IMR-90 (cell line): ENCODE data around the gene RASSF8. TPM values are rescaled to one million over a fixed set of nuclear protein-coding genes. Genes with fewer than 3 reads are reported as not detected.

ENCODE experiments used
- ATAC-seq: fragments of 200-7000 bp; cut with Tn5 transposase; 2 replicates; pipeline ENCODE4 v1.9.1; 2020; ENCODE audit warnings: low read depth, mild to moderate bottlenecking, moderate library complexity
- BruUV-seq: library from RNA; stranded (reverse); fragments of 400-500 nt; replicated peaks from 2 replicates; lab custom pipeline; 2021; lab: Mats Ljungman, UMichigan
- CTCF ChIA-PET: fragments of 300-600 bp; formaldehyde crosslinking; extraction: SDS; loops from one replicate; lab custom pipeline; 2021; ENCODE audit warnings: antibody characterized with exemption; lab: Yijun Ruan, JAX
- POLR2A ChIA-PET: fragments of 300-600 bp; sonication (Branson Sonifier 250); formaldehyde crosslinking; loops from one replicate; lab custom pipeline; 2022; ENCODE audit warnings: antibody characterized with exemption; ENCODE audit not compliant: unreplicated experiment; lab: Charles Lee
- DNase-seq: peaks from one replicate; pipeline ENCODE4 v3.0.0; 2013
- H2AFZ ChIP-seq: replicated peaks from 2 replicates; pipeline ENCODE3; 2013; ENCODE audit warnings: low read length, mild to moderate bottlenecking; ENCODE audit not compliant: poor library complexity
- H2AK5ac ChIP-seq: 2 replicates; pipeline ENCODE4 v1.6.1; 2013; ENCODE audit warnings: low read depth, low read length, inconsistent platforms
- H2AK9ac ChIP-seq: replicated peaks from 2 replicates; pipeline ENCODE3; 2013; ENCODE audit warnings: mild to moderate bottlenecking, low read depth, low read length, moderate library complexity; ENCODE audit not compliant: poor library complexity
- H2BK120ac ChIP-seq: 2 replicates; pipeline ENCODE4 v1.6.1; 2013; ENCODE audit warnings: low read depth, low read length, inconsistent platforms
- H2BK15ac ChIP-seq: 3 replicates; pipeline ENCODE4 v1.6.1; 2013; ENCODE audit warnings: low read depth, low read length, inconsistent platforms
- H2BK20ac ChIP-seq: 2 replicates; pipeline ENCODE4 v1.6.1; 2013; ENCODE audit warnings: low read depth, mild to moderate bottlenecking, inconsistent platforms, low read length, moderate library complexity
- H2BK5ac ChIP-seq: 2 replicates; pipeline ENCODE4 v1.6.1; 2013; ENCODE audit warnings: mild to moderate bottlenecking, low read depth, low read length, inconsistent platforms; ENCODE audit not compliant: poor library complexity, severe bottlenecking
- H3K14ac ChIP-seq: replicated peaks from 2 replicates; pipeline ENCODE4 v1.6.1; 2013; ENCODE audit warnings: low read depth, low read length, inconsistent platforms
- H3K18ac ChIP-seq: 2 replicates; pipeline ENCODE4 v1.6.1; 2013; ENCODE audit warnings: low read depth, low read length, control low read depth
- H3K23ac ChIP-seq: 2 replicates; pipeline ENCODE4 v1.6.1; 2013; ENCODE audit warnings: low read depth, low read length, inconsistent platforms
- H3K27ac ChIP-seq: 2 replicates; pipeline ENCODE4 v1.5.1; 2013; ENCODE audit warnings: mild to moderate bottlenecking, control low read depth, low read length; ENCODE audit not compliant: insufficient read depth
- H3K27me3 ChIP-seq: 2 replicates; pipeline ENCODE4 v1.6.1; 2013; ENCODE audit warnings: low read length; ENCODE audit not compliant: control insufficient read depth, insufficient read depth
- H3K36me3 ChIP-seq: 2 replicates; pipeline ENCODE4 v1.6.1; 2013; ENCODE audit warnings: low read length, mixed read lengths; ENCODE audit not compliant: control insufficient read depth, insufficient read depth
- H3K4ac ChIP-seq: 2 replicates; pipeline ENCODE4 v1.6.1; 2013; ENCODE audit warnings: low read depth, low read length, inconsistent platforms
- H3K4me1 ChIP-seq: 2 replicates; pipeline ENCODE4 v1.6.1; 2013; ENCODE audit warnings: low read length, mixed read lengths; ENCODE audit not compliant: control insufficient read depth, insufficient read depth
- H3K4me2 ChIP-seq: 2 replicates; pipeline ENCODE4 v1.6.1; 2013; ENCODE audit warnings: low read depth, mild to moderate bottlenecking, control low read depth, low read length, moderate library complexity
- H3K4me3 ChIP-seq: 2 replicates; pipeline ENCODE4 v1.5.1; 2013; ENCODE audit warnings: low read depth, mild to moderate bottlenecking, control low read depth, low read length, moderate library complexity; ENCODE audit not compliant: insufficient read depth
- H3K56ac ChIP-seq: 2 replicates; pipeline ENCODE4 v1.6.1; 2013; ENCODE audit warnings: low read length, inconsistent platforms; ENCODE audit not compliant: insufficient read depth; ENCODE audit errors: extremely low read depth
- H3K79me1 ChIP-seq, 2 experiments: 2 replicates each; pipeline ENCODE4 v1.6.1; 2013; ENCODE audit warnings: low read length in 2 of 2, inconsistent platforms in 1 of 2, low read depth in 1 of 2
- H3K9ac ChIP-seq: 2 replicates; pipeline ENCODE4 v1.6.1; 2013; ENCODE audit warnings: low read depth, low read length, control low read depth
- H3K9me1 ChIP-seq: 2 replicates; pipeline ENCODE4 v1.6.1; 2013; ENCODE audit warnings: low read length, inconsistent platforms; ENCODE audit not compliant: insufficient read depth
- H3K9me3 ChIP-seq: 2 replicates; pipeline ENCODE4 v1.6.1; 2013; ENCODE audit warnings: low read length; ENCODE audit not compliant: control insufficient read depth, insufficient read depth
- H4K20me1 ChIP-seq: 2 replicates; pipeline ENCODE4 v1.6.1; 2013; ENCODE audit warnings: low read length, inconsistent platforms; ENCODE audit not compliant: insufficient read depth
- H4K5ac ChIP-seq: 2 replicates; pipeline ENCODE4 v1.6.1; 2013; ENCODE audit warnings: mild to moderate bottlenecking, low read depth, low read length, control low read depth
- H4K8ac ChIP-seq, 2 experiments: 2 replicates each; pipeline ENCODE4 v1.6.1; 2013; ENCODE audit warnings: low read depth in 2 of 2, low read length in 2 of 2, control low read depth in 1 of 2, inconsistent platforms in 1 of 2
- H4K91ac ChIP-seq: 2 replicates; pipeline ENCODE4 v1.6.1; 2013; ENCODE audit warnings: low read depth, low read length, inconsistent platforms; ENCODE audit not compliant: insufficient read depth
- BHLHE40 ChIP-seq: fragments of 150-350 bp; IDR thresholded peaks from 2 replicates; pipeline ENCODE4 v1.6.1; 2016; ENCODE audit warnings: mild to moderate bottlenecking, low read depth, low read length
- CEBPB ChIP-seq: IDR thresholded peaks from 2 replicates; pipeline ENCODE4 v1.6.1; 2012; ENCODE audit warnings: low read depth, low read length, improper control_type of control experiment
- CHD1 ChIP-seq: IDR thresholded peaks from 2 replicates; pipeline ENCODE4 v1.6.1; 2012; ENCODE audit warnings: low read depth, low read length, improper control_type of control experiment
- FOS ChIP-seq: fragments of 150-350 bp; IDR thresholded peaks from 2 replicates; pipeline ENCODE4 v1.6.1; 2016; ENCODE audit warnings: low read depth, low read length
- MAFK ChIP-seq: IDR thresholded peaks from 2 replicates; pipeline ENCODE4 v1.6.1; 2012; ENCODE audit warnings: low read depth, low read length, improper control_type of control experiment
- MAZ ChIP-seq: IDR thresholded peaks from 2 replicates; pipeline ENCODE4 v1.6.1; 2012; ENCODE audit warnings: low read depth, mild to moderate bottlenecking, low read length, improper control_type of control experiment, moderate library complexity, borderline replicate concordance
- MXI1 ChIP-seq: IDR thresholded peaks from 2 replicates; pipeline ENCODE4 v1.6.1; 2012; ENCODE audit warnings: low read depth, mild to moderate bottlenecking, low read length, moderate library complexity, borderline replicate concordance
- NFE2L2 ChIP-seq: fragments of 150-350 bp; IDR thresholded peaks from 2 replicates; pipeline ENCODE4 v1.6.1; 2016; ENCODE audit warnings: low read depth, mild to moderate bottlenecking, low read length
- POLR2A ChIP-seq: IDR thresholded peaks from 2 replicates; pipeline ENCODE4 v1.6.1; 2012; ENCODE audit warnings: mild to moderate bottlenecking, low read depth, low read length
- RAD21 ChIP-seq: IDR thresholded peaks from 2 replicates; pipeline ENCODE4 v1.6.1; 2012; ENCODE audit warnings: low read length, improper control_type of control experiment
- RCOR1 ChIP-seq: IDR thresholded peaks from 2 replicates; pipeline ENCODE4 v1.6.1; 2012; ENCODE audit warnings: mild to moderate bottlenecking, low read length, improper control_type of control experiment; ENCODE audit not compliant: insufficient replicate concordance
- RFX5 ChIP-seq: IDR thresholded peaks from 2 replicates; pipeline ENCODE4 v1.8.0; 2012; ENCODE audit warnings: low read depth, mild to moderate bottlenecking, low read length, moderate library complexity
- SMC3 ChIP-seq: fragments of 150-350 bp; IDR thresholded peaks from 2 replicates; pipeline ENCODE4 v1.6.1; 2016; ENCODE audit warnings: low read depth, mild to moderate bottlenecking, antibody characterized with exemption, low read length, moderate library complexity
- WGBS, 2 experiments: methylation state at CpG; one replicate each; pipeline versions ENCODE4 v1.1.5 to v1.1.7; 2013; ENCODE audit warnings: missing lambda C conversion rate in 2 of 2; ENCODE audit not compliant: insufficient read length in 1 of 2; ENCODE audit errors: extremely low coverage in 2 of 2; 5-methylcytosine and 5-hydroxymethylcytosine counted together
- dilution Hi-C: fragments of 300-500 bp; cut with HindIII; formaldehyde crosslinking; loops from one replicate; pipeline ENCODE4 v1.14.3; 2018; ENCODE audit warnings: low sequenced_read_pairs; ENCODE audit not compliant: unreplicated experiment
- in situ Hi-C: fragments of 300-500 bp; cut with MboI; formaldehyde crosslinking; loops from 3 replicates; pipeline ENCODE4 v1.14.3; 2019; ENCODE audit warnings: low sequenced_read_pairs, inconsistent platforms, mixed read lengths
- intact Hi-C: fragments of 100-400 bp; cut with micrococcal nuclease; formaldehyde crosslinking; loops from 2 replicates; pipeline ENCODE4 v1.10.0; 2022
- polyA plus RNA-seq, 3 experiments: library from polyadenylated mRNA; depleted of rRNA; stranded (reverse); fragments of >200 nt; gene quantifications; 2 replicates each; pipeline ENCODE4 v1.2.3, GENCODE V29; 2012; ENCODE audit warnings: low replicate concordance in 1 of 3
- total RNA-seq: library from RNA; depleted of rRNA; stranded (reverse); fragments of >200 nt; gene quantifications from 2 replicates; pipeline ENCODE4 v1.2.3, GENCODE V29; 2012
- TF ChIP-seq, protein P1 (sequence below): fragments of 150-350 bp; IDR thresholded peaks from 2 replicates; pipeline ENCODE4 v1.6.1; 2017; ENCODE audit warnings: mild to moderate bottlenecking, antibody characterized with exemption, low read length, low read depth

RASSF8 gene
- total and polyA plus RNA-seq, 2 of the 4 experiments (the other 2 are of a cell fraction), result 10.8 to 50.5 TPM

DNA sequence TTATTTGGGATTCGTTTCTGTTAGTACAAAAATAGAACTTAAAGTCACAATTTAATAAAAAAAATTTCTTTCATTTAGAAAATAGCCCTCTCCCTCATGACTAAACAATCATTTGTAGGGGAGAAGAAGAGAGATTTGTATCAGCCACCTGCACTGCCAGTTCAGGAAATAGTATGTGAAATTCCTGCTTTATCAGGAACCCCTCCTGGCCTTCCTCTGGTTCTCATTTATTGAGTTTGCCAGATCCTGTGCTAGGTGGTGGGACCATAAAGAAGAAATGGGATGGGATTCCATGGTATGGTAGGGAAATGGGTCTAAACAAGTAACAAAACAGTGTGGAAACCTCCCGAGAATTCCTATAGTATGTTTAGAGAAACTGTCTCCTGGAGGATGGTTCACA, 30.0 kb downstream of the RASSF8 start:
- no peak overlapping the region for H2BK15ac ChIP-seq
- H4K5ac ChIP-seq, result no peak overlapping the region
- H3K9ac ChIP-seq, result no peak overlapping the region
- TF ChIP-seq FOS (no peak), BHLHE40 (no peak), RAD21 (no peak), CHD1 (no peak), SMC3 (no peak), POLR2A (no peak), NFE2L2 (no peak), RCOR1 (no peak), CEBPB (no peak), RFX5 (no peak), MXI1 (no peak), MAFK (no peak), MAZ (no peak)
- TF ChIP-seq, protein P1, sequence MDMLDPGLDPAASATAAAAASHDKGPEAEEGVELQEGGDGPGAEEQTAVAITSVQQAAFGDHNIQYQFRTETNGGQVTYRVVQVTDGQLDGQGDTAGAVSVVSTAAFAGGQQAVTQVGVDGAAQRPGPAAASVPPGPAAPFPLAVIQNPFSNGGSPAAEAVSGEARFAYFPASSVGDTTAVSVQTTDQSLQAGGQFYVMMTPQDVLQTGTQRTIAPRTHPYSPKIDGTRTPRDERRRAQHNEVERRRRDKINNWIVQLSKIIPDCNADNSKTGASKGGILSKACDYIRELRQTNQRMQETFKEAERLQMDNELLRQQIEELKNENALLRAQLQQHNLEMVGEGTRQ, result no peak
- H3K4me1 ChIP-seq, result peaks cover 9% of the 10 kb centered on the region
- no peak overlapping the region for H2BK20ac ChIP-seq
- peaks cover 54% of the 10 kb centered on the region for H4K20me1 ChIP-seq
- no peak overlapping the region for H3K27ac ChIP-seq
- intact Hi-C loops, result no loop called here
- H3K36me3 ChIP-seq, result no peaks in the 10 kb centered on the region; the same call in 1 of the 2 replicates
- ATAC-seq, result no peak
- H3K9me3 ChIP-seq, result no peaks in the 10 kb centered on the region
- no peak overlapping the region for H3K18ac ChIP-seq
- CTCF ChIA-PET, result no interaction called here
- no peak overlapping the region for H2AFZ ChIP-seq
- BruUV-seq, result no TSS peak
- no peak overlapping the region for H2AK9ac ChIP-seq
- POLR2A ChIA-PET, result no interaction called here
- no peak overlapping the region for H3K56ac ChIP-seq
- WGBS, 2 experiments, result no CpG with 5 or more reads among the region's 2 CpGs
- peaks cover 24 to 73% of the 10 kb centered on the region in 2 experiments for H3K79me1 ChIP-seq
- H3K27me3 ChIP-seq, result no peaks in the 10 kb centered on the region
- DNase-seq, result no peak
- no peak overlapping the region for H3K4me3 ChIP-seq
- dilution Hi-C loops, result no loop called here
- H3K23ac ChIP-seq, result no peak overlapping the region
- H2BK120ac ChIP-seq, result no peak overlapping the region
- no peak overlapping the region for H4K91ac ChIP-seq
- no peak overlapping the region for H3K4ac ChIP-seq
- H2AK5ac ChIP-seq, result no peak overlapping the region
- no peak overlapping the region for H4K8ac ChIP-seq
- no peak overlapping the region for H2BK5ac ChIP-seq
- H3K14ac ChIP-seq, result no peak overlapping the region
- peaks cover 17% of the 10 kb centered on the region for H3K9me1 ChIP-seq
- H3K4me2 ChIP-seq, result no peak overlapping the region
- in situ Hi-C loops, result no loop called here
